Suprapubic skin (tissue), 4 donors: ENCODE measurements around the gene FAM131B. TPM values are rescaled to one million over a fixed set of nuclear protein-coding genes. Genes with fewer than 3 reads are reported as not detected.

Experiments
- DNase-seq, 2 donors: peaks; one replicate each; pipeline ENCODE4 v3.0.0-alpha.2; 2019; ENCODE audit warnings: low spot score in 2 of 2
- H3K27ac ChIP-seq: fragments of 200-600 bp; sonication (generic); one replicate; pipeline ENCODE4 v1.5.1; 2019
- H3K27me3 ChIP-seq: fragments of 200-600 bp; sonication (generic); one replicate; pipeline ENCODE4 v1.5.1; 2019
- H3K36me3 ChIP-seq: fragments of 200-600 bp; sonication (generic); one replicate; pipeline ENCODE4 v1.5.1; 2019
- H3K4me1 ChIP-seq: fragments of 200-600 bp; sonication (generic); one replicate; pipeline ENCODE4 v1.5.1; 2019
- H3K4me3 ChIP-seq: fragments of 200-600 bp; sonication (generic); one replicate; pipeline ENCODE4 v1.5.1; 2019; ENCODE audit warnings: mild to moderate bottlenecking
- H3K9me3 ChIP-seq: fragments of 200-600 bp; sonication (generic); one replicate; pipeline ENCODE4 v1.5.1; 2019
- CTCF ChIP-seq, 2 donors: fragments of 200-600 bp in 1 of 2; fragments of 450-650 bp in 1 of 2; sonication (generic) in 1 of 2; IDR thresholded peaks; one replicate each; pipeline ENCODE4 v1.5.1; 2016 to 2019; ENCODE audit warnings: antibody characterized with exemption in 2 of 2, mild to moderate bottlenecking in 1 of 2, moderate library complexity in 1 of 2
- EP300 ChIP-seq: sonication (generic); formaldehyde crosslinking; IDR thresholded peaks from one replicate; pipeline ENCODE4 v1.6.1; 2017; ENCODE audit warnings: antibody characterized with exemption
- POLR2A ChIP-seq, 2 donors: fragments of 450-650 bp; IDR thresholded peaks; one replicate each; pipeline ENCODE4 v1.6.1; 2017; ENCODE audit warnings: antibody characterized with exemption in 2 of 2, mild to moderate bottlenecking in 2 of 2, moderate library complexity in 2 of 2
- POLR2AphosphoS5 ChIP-seq, 3 donors: sonication (generic); formaldehyde crosslinking; IDR thresholded peaks; one replicate each; pipeline ENCODE4 v1.6.1; 2017; ENCODE audit warnings: antibody characterized with exemption in 3 of 3
- WGBS: methylation state at CpG from one replicate; pipeline ENCODE4 v1.1.5; 2018; 5-methylcytosine and 5-hydroxymethylcytosine counted together
- total RNA-seq, 4 donors: library from RNA; depleted of rRNA; stranded (reverse); fragments of >200 nt; gene quantifications; one replicate each; pipeline ENCODE4 v1.1.0, GENCODE V29; 2016

FAM131B gene
- total RNA-seq, 4 donors from 2014 or later = 0.13 to 0.40 (median 0.19) TPM; not detected in 1

- 95% methylated on average over 10 of the region's 13 CpGs for WGBS
- Histone ChIP-seq H3K27ac (no peak overlapping the region), H3K9me3 (no peaks in the 10 kb centered on the region), H3K36me3 (no peaks in the 10 kb centered on the region), H3K27me3 (peaks cover 33% of the 10 kb centered on the region), H3K4me3 (no peak overlapping the region), H3K4me1 (peaks cover 6% of the 10 kb centered on the region)
- DNase-seq = no peak
- TF ChIP-seq POLR2AphosphoS5 (IDR thresholded peaks at IDR 0.05) = no peak
These were observed 6.0 kb downstream of the FAM131B start for GRCh38 chr7:143356414-143357050.

GRCh38 chr7:143355450-143356385, 6.8 kb downstream of the FAM131B start:
- 95% methylated on average over 16 of the region's 16 CpGs for WGBS
- Histone ChIP-seq H3K36me3 (no peaks in the 10 kb centered on the region), H3K27me3 (peaks cover 30% of the 10 kb centered on the region), H3K27ac (no peak overlapping the region), H3K4me3 (no peak overlapping the region), H3K9me3 (no peaks in the 10 kb centered on the region), H3K4me1 (no peaks in the 10 kb centered on the region)
- TF ChIP-seq POLR2AphosphoS5 (IDR thresholded peaks at IDR 0.05) (no peak), EP300 (no peak), POLR2A (IDR thresholded peaks at IDR 0.05) (no peak), CTCF (IDR thresholded peaks at IDR 0.05) (no peak)
- no peak for DNase-seq

GRCh38 chr7:143354965-143355364, 7.5 kb downstream of the FAM131B start:
- 85% methylated on average over 4 of the region's 8 CpGs for WGBS
- Histone ChIP-seq H3K4me3 (no peak overlapping the region), H3K9me3 (no peaks in the 10 kb centered on the region), H3K36me3 (no peaks in the 10 kb centered on the region), H3K27ac (no peak overlapping the region), H3K27me3 (peaks cover 28% of the 10 kb centered on the region), H3K4me1 (no peaks in the 10 kb centered on the region)
- TF ChIP-seq CTCF (IDR thresholded peaks at IDR 0.05) = no peak
- no peak for TF ChIP-seq EP300
- TF ChIP-seq POLR2A (IDR thresholded peaks at IDR 0.05) = no peak
- TF ChIP-seq POLR2AphosphoS5 (IDR thresholded peaks at IDR 0.05) = no peak
- no peak for DNase-seq

- H3K36me3 ChIP-seq = no peaks in the 10 kb centered on the region
- 94% methylated on average over 7 of the region's 8 CpGs for WGBS
- no peak for DNase-seq
- no peak overlapping the region for H3K4me3 ChIP-seq
- H3K27me3 ChIP-seq = peaks cover 23% of the 10 kb centered on the region
- H3K27ac ChIP-seq = no peak overlapping the region
- TF ChIP-seq POLR2AphosphoS5 (IDR thresholded peaks at IDR 0.05) = no peak
- no peak for TF ChIP-seq CTCF (IDR thresholded peaks at IDR 0.05)
- TF ChIP-seq EP300 = no peak
- no peak for TF ChIP-seq POLR2A (IDR thresholded peaks at IDR 0.05)
- H3K9me3 ChIP-seq = no peaks in the 10 kb centered on the region
- H3K4me1 ChIP-seq = no peaks in the 10 kb centered on the region
These were observed 8.1 kb downstream of the FAM131B start for GRCh38 chr7:143354376-143354775.

GRCh38 chr7:143352531-143353002, 9.9 kb downstream of the FAM131B start:
- no peak for DNase-seq
- 80% methylated on average over 10 of the region's 11 CpGs for whole genome bisulfite sequencing
- Histone ChIP-seq H3K4me1 (no peaks in the 10 kb centered on the region), H3K27ac (no peak overlapping the region), H3K4me3 (no peak overlapping the region), H3K36me3 (no peaks in the 10 kb centered on the region), H3K27me3 (peaks cover 19% of the 10 kb centered on the region), H3K9me3 (no peaks in the 10 kb centered on the region)
- TF ChIP-seq CTCF (IDR thresholded peaks at IDR 0.05) = no peak
- no peak for TF ChIP-seq POLR2A (IDR thresholded peaks at IDR 0.05)
- no peak for TF ChIP-seq POLR2AphosphoS5 (IDR thresholded peaks at IDR 0.05)
- no peak for TF ChIP-seq EP300
